HCEC 1CT (cell line): Measurements from ENCODE around the gene CLDN20.
"Not testable (repeated sequence)": the region's sequence is repeated elsewhere in the genome, so short reads cannot be mapped to it uniquely, and the experiment has no call there.

ENCODE experiments used
- DNase-seq: peaks from one replicate; pipeline ENCODE4 v3.0.0-alpha.2; 2017

Gene CLDN20

GRCh38 chr6:155270561-155271091 lies 6.8 kb downstream of the CLDN20 start:
- no peak for DNase-seq

GRCh38 chr6:155271145-155271544 lies 7.3 kb downstream of the CLDN20 start:
- DNase-seq = no peak

GRCh38 chr6:155272353-155273232 lies 8.8 kb downstream of the CLDN20 start:
- DNase-seq = peak; percentile 34

DNA sequence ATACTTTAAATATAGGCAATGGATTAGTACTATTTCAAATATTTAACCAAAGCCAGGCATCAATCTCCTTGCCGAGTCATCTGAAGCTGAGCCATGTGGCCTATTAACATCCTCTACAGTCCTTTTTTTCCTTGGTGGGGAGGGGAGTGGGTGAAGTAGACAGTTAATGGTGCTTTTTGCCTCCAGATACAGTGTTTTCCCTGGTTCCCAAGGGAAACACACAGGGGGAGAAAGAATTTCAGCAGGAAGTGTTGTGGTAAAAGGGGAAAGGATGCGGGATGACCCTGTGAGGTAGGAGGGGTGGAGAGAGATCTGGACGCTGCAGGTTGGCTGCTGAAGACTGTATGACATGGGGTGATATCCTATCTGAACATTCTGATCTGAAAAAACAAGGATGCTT lies 9.6 kb downstream of the CLDN20 start:
- DNase-seq = peak; percentile 96

GRCh38 chr6:155274106-155274505 lies 10.3 kb downstream of the CLDN20 start:
- DNase-seq = peak; percentile 34

GRCh38 chr6:155274533-155274932 lies 10.7 kb downstream of the CLDN20 start:
- DNase-seq = peak; percentile 74

DNA sequence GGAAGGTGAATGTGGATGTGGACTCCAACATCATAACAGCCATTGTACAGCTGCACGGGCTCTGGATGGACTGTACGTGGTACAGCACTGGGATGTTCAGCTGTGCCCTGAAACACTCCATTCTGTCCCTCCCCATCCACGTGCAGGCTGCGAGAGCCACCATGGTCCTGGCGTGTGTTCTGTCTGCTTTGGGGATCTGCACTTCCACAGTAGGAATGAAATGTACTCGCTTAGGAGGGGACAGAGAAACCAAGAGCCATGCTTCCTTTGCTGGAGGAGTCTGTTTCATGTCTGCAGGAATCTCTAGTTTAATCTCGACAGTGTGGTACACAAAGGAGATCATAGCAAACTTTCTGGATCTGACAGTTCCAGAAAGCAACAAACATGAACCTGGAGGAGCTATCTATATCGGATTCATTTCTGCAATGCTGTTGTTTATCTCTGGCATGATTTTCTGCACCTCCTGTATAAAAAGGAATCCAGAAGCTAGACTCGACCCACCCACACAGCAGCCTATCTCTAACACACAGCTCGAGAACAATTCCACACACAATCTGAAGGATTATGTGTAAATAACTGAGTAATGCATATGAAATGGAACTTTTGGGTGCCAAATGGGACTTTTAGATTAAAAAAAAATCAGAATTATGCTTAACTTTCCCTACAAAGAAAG lies 12.1 kb downstream of the CLDN20 start:
- no peak for DNase-seq

GRCh38 chr6:155276638-155277037 lies 12.8 kb downstream of the CLDN20 start:
- DNase-seq = no peak

DNA sequence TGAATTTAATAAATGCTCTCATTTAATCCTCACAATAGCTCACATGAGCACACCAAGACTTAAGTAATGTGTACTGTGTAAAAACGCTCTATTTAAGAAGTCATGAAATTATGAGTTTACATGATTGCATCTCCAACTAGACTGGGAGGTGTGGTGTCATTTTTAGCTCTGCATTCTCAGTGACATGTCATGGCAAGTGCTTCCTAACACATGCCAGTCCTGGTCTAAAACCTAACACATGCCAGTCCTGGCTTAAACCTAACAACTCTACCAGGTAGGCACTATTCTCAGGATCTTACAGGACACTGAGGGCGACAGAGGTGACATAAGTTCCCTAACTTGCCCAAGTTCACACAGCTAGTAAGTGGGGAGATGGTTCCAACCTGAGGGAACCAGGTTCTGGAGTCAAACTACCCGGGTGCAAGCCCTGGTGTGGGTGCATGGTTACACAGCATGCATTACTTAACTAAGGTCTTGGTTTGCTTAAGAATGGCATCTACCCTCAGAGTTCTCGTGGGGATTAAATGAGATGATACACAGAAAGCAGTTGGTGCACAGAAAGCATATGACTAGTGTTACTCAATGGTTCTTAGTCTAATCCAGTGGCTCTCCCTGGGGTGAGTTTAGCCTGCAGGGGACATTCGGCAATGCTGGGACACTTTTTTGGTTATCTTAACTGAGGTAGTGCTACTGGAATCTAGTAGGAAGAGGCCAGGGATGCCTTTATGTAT lies 14.7 kb downstream of the CLDN20 start:
- no peak for DNase-seq

- DNase-seq = no peak
These were observed 21.0 kb downstream of the CLDN20 start for GRCh38 chr6:155284775-155285174.

- no peak for DNase-seq
These were observed 23.9 kb downstream of the CLDN20 start for GRCh38 chr6:155287762-155288161.

DNA sequence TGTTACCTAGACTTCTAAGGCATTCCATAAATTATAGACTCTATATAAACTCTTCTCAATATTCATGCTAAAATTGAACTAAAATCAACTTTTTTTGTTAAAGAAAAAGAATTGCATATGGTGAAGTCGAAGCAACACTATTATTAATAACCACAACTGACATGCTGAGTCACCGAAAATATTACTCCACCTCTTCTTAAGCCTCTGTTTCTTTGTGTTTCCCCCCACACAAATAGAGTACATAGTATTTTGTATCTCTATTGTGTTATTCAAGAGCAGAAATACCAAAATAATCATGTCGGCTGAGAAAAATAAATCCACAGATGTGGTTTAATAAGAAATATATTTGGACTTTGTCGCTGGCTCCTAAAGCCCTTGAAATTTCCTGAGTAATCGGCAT lies 26.7 kb downstream of the CLDN20 start:
- no peak for DNase-seq

- DNase-seq = no peak
These were observed 27.5 kb downstream of the CLDN20 start for GRCh38 chr6:155291291-155291690.

GRCh38 chr6:155292711-155293110 lies 28.9 kb downstream of the CLDN20 start:
- no peak for DNase-seq

- DNase-seq = no peak
These were observed 33.9 kb downstream of the CLDN20 start for GRCh38 chr6:155297669-155298068.

DNA sequence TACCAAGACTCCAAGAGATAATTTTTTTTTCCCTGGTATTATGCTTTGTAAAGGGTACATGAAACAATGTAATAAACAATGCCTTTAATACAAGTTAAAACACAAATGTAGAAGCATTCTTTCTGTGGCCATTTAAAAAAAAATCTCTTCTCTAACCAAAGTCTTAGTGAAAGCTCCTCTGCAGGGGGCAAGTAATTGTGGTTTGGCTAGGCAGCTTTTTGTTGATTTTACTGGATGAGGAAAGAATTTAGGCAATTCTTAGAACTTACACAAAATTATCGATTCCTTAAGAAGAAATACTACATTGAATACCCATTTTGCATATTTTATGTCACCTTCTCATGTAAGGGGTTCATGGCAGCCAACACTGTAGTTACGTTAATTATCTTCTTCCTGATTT lies 38.1 kb downstream of the CLDN20 start:
- no peak for DNase-seq

GRCh38 chr6:155303361-155303870 lies 39.6 kb downstream of the CLDN20 start:
- peak; percentile 17 for DNase-seq

DNA sequence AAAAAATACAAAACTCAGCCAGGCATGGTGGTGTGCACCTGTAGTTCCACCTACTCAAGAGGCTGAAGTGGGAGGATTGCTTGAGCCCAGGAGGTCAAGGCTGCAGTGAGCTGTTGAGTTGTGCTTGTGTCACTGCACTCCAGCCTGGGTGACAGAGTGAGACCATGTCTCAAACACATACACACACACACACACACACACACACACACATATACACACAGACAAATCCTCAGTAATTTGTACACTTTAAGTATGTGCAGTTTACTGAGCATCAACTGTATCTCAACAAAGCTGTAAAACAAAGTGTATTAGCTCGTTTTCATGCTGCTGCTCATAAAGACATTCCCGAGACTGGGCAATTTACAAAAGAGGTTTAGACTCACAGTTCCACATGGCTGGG lies 43.1 kb downstream of the CLDN20 start:
- no peak for DNase-seq

DNA sequence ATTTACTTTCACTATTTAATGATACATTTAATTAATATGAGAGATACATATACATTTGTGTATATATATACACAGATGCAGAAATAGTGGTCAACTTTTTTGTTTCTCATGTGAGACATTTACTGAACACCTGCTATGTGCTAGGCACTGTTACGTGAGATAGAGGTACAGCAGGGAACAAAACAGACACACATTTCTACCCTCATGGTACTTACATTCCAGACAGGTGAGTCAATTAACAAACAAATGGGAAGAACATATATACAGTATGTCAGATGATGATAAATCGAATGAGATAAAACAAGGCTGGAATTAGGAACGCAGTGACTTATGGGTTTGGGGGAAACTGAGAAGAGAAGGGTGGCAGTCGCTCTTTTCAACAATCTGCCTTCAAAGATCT lies 45.3 kb downstream of the CLDN20 start:
- DNase-seq = no peak

- peak; percentile 76 for DNase-seq
These were observed 46.8 kb downstream of the CLDN20 start for GRCh38 chr6:155310596-155310995.

DNA sequence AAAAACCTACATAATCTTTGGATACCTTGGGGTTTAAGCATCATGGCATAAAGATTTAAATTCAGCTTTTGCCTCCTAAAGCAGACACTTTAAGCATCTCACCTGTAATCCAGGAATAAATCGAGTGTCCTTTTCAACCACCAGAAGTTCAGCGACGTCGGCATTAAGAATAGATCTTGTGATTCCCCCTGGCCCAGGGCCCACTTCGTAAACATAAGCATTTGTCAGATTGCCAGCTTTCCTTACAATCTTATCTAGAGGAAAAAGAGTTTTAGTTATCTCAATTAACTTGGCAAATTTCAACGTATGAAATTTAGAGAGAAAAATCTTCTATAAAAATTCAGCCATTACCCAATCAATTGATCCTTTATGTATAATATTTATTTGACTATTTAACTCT lies 47.3 kb downstream of the CLDN20 start:
- no peak for DNase-seq

- no peak for DNase-seq
These were observed 47.8 kb downstream of the CLDN20 start for GRCh38 chr6:155311583-155311982.

DNA sequence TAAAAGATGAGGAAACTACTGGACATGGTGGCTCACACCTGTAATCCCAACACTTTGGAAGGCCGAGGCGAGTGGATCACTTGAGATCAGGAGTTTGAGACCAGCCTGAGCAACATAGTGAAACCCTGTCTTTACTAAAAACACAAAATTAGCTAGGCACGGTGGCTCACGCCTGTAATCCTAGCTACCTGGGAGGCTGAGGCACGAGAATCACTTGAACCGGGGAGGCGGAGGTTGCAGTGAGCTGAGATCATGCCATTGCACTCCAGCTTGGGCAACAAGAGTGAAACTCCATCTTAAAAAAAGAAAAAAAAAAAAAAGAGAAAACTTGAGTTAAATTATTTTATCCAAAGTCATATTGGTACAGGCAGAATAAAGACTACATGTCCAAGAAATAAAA lies 49.1 kb downstream of the CLDN20 start:
- not testable (repeated sequence) for DNase-seq
